Limb (tissue), 2 donors: ENCODE results near the gene KDM2B.
A peak's percentile ranks its signal among the peaks of the same experiment; 100 is the strongest.
"Not testable (repeated sequence)": the region's sequence is repeated elsewhere in the genome, so short reads cannot be mapped to it uniquely, and the experiment has no call there.

ENCODE experiments used
- DNase-seq, 2 donors: peaks; one replicate each; pipeline ENCODE4 v3.0.0-alpha.2; 2016; ENCODE audit errors: extremely low spot score in 2 of 2

Gene KDM2B

DNA sequence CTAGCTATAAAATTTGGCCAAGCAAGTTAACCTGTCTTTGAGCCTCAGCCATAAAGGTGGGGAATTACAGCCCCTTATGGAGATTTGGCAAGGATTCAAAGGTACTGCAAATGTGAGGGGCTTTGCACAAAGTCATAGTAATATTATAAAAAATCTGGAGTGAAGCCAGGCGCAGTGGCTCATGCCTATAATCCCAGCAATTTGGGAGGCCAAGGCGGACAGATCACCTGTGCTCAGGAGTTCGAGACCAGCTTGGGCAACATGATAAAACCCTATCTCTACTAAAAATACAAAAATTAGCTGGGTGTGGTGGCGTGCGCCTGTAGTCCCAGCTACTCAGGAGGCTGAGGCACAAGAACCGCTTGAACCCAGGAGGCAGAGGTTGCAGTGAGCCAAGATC is 4.1 kb upstream of the KDM2B start:
- DNase-seq, result not testable (repeated sequence)

- not testable (repeated sequence) for DNase-seq
Observed at GRCh38 chr12:121583334-121583661, 2.5 kb upstream of the KDM2B start.

- no peak for DNase-seq
Observed at GRCh38 chr12:121582583-121583333, 1.9 kb upstream of the KDM2B start.

DNA sequence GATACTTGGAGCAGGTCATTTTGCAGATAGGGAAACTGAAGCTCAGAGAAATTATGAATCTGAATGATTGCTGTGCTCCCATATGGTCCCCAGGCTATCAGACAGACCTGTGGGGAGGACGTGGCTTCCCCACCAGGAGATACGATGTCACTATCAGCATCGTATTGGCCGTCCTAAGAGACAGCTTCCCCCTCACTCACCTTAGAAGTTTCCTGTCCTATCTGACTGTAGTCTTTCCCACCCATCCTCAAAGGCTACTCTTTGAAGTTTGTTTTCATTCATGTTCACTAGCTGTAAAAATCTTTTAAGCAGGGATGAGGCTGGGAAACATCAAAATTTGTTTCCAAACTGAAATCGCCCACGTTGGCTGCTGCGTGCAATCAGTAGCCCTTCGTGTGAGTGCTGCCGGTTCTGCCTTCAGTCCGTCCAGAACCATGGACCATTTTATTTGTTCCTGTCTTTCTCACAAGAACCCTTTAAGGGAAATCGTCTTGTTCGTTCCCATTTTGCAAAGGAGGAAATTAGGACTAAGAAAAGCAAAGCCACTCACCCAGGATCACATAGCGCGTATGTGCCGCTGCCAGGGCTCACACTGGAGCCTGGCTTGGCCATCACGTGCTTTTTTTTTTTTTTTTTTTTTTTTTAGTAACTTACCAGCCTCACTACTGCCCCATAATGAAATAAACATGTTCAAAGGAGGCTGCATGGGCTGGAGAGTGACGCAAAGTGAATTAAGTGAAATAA is 1.0 kb upstream of the KDM2B start:
- no peak for DNase-seq

DNA sequence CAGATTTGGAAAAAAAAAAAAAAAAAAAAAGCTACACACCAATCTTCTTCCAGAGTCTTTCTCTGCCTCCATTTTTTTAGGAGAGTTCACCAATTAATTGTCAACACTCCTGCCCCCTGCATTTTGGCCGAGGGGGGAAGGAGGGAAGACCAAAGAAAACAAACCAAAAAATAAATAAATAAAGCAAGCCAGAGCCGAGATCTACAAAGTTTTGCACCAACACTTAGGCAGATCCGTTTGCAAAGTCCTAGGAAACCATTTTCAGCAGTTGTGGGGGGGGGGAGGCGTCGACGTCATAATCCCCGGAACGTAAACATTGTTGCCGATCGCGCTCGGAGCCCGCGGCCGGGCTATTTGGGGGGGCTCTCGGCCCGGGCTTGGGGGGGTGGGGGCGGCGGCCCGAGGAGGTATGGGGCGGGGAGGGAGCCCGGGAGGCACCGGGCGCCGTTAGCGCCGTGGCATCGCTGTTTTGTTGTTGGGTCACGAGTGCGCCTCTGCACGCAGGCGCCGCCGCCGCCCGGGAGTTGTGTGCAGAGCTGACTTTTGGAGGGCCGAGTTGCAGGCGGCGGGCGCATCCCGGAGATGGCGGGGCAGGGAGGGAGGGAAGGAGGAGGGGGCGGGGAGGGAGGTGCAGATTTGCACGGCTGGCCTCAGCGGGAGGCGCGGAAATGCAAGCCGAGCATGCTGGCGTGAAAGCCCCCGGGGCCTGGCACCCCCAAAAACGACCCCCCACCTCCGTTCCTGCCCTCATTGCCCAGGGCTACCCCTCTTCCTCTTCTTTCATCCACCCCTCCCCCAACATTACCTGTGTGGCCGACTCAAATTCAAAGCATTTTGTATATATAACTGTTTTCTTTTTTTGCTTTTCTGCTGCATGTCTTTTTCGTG is 598 bp downstream of the KDM2B start:
- DNase-seq, result peak in 1 of 2 donors; percentile 86

DNA sequence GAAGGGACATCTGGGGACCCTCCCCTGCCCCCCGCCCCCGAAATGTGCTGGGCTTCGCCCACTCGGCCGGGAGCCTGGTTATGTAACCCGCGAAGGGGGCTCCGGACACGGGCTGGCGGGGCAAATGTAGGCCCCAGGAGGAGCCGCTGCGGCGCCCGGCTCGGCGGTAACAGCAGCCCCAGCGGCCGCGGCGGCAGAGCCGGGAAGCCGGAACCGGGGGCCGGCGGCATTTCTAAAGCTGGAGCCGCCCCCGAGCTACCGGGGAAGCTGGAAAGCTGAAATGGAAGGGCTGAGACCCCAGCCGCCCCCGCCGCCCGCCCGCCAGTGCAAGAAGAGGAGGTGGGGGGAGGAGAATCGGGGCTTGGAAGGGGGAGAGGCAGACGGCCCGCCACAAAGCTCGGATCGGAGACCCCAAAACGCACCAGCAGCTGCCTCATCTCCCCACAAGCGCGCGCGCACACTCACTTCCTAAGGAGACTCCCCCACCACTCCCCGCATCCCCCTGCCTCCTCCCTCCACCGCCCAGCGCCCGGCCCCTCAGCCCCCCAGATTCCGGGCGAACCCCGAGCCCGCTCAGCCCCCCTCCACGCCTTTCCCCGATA is 1.5 kb downstream of the KDM2B start:
- peak in 1 of 2 donors; percentile 74 for DNase-seq

DNA sequence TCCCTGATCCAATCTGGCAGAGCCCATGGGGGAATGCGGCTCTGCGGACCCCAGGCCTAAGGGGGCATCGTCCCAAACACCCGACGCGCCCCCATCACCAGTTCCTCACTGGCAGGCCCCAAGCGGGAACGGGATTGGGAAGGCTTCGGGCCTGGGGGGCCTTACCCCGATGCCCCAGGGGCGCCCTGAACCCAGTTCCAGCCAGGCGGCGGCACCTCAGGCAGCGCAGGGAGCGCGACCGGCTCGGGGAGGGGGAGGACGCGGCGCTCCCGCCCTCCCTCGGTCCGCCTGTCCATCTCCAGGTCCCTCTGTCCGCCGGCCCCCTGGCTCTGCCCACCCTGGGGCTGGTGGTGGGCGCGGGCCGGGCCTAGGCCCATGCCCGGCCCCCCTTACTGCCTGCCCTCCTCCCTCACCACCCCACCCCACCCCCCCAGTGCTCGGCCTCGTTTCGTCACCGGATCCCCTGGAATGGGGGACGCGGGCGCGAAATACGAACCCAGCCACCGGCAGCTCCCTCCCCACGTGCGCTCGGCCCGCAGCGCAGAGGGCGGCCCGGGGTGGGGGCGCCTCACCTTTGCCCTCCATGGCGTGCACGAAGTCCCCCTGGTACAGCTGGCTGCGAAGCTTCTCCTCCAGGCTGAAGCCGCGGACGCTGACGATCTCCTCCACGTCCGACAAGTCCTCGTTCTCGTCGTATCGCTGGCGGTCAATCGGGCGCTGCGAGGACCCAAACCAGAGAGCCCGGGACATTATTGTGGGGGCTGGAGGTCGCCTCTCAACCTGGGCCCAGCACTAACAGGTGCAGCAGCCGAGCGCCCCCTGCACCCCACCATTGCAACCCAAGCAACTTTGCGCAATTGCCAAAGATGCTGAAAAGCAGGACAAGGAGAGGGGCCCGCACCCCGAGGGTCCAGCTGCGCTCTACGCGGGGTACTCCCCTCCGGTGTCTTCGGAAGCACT is 2.3 kb downstream of the KDM2B start:
- peak in 1 of 2 donors; percentile 69 for DNase-seq

- no peak for DNase-seq
Observed at GRCh38 chr12:121577443-121578180, 3.2 kb downstream of the KDM2B start.

GRCh38 chr12:121576851-121577391 is 3.9 kb downstream of the KDM2B start:
- no peak for DNase-seq

DNA sequence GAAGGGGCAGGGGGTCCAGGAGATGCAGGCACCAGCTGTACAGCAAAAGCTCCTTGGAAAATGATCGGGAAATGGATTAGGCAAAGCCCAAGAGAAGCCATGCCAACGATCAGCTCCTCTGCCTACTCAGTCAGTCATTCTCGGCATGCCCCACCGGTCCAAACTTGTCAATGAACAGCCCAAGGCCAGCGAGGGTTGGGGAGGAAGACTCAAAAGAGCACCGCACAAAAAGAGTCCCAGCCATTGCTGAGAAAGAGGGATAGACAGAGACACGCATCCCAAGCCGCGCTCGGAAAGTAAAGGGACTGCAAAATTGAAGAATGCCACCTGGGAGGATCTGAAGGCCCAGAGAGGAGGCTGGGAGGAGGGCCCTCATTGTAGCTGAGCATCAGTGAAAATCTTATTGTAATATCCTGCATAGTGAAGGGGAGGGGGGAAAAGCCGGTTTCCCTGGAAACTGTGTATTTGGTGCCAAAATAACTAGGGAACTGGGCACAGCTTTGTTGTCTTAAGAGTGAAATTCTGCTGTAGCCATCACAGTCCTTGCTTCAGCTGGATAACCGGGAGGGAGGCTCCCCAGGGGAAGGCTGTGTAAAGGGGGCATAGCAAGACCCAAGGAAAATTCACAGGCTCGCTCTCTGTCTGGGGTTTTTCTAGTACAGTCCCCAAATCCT is 4.7 kb downstream of the KDM2B start:
- no peak for DNase-seq

DNA sequence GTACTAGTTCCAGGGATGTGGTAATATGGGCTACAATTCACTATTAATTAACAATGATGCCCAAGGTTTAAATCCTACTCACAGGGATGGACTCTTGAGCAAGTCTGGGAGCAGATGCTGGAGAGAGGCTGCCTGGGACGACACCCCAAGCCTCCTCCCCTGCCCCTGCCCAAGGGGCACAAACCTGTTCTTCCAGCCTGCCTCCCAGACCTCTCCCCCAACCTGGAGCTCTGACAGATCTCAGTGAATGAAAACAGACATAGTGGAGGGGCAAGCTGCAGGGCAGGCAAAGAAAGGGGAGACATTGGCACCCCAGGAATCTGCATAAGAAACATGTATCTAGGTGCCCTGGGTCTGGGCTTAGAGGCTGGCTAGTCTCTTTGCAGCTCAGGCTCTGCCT is 5.8 kb downstream of the KDM2B start:
- no peak for DNase-seq

GRCh38 chr12:121574025-121574424 is 6.8 kb downstream of the KDM2B start:
- DNase-seq, result no peak

GRCh38 chr12:121571920-121572319 is 8.9 kb downstream of the KDM2B start:
- DNase-seq, result no peak

DNA sequence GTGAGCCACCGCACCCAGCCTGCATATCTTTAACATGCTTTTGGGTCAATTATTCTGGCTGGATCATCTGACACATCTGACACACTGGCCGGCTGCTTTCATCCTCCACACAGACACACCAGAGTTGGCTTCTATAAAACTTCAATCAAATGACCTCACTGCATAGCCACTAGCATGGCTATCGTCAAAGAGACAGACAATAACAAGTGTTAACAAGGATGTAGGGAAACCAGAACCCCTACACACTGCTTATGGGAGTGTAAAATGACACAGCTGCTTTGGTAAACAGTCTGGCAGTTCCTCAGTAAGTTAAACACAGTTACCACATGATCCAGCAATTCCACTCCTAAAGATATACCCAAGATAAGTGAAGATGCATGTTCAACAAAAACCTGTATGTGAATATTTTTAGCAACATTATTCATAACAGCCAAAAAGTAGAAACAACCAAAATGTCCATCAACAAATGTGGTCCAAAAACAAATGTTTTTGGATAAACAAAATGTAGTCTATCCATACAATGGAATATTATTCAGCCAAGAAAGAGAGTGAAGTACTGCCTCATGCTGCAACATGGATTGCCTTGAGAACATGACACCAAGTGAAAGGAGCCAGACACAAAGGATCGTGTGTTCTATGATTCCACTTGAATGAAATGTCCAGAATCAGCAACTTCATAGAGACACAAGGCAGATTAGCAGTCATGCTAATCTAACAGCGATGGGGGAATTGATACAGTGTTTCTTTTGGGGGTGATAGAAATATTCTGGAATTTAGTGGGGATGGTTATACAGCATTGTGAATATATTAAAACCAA is 10.1 kb downstream of the KDM2B start:
- no peak for DNase-seq

- peak in 1 of 2 donors; percentile 57 for DNase-seq
Observed at GRCh38 chr12:121568971-121569751, 11.7 kb downstream of the KDM2B start.

GRCh38 chr12:121568518-121568917 is 12.3 kb downstream of the KDM2B start:
- no peak for DNase-seq

DNA sequence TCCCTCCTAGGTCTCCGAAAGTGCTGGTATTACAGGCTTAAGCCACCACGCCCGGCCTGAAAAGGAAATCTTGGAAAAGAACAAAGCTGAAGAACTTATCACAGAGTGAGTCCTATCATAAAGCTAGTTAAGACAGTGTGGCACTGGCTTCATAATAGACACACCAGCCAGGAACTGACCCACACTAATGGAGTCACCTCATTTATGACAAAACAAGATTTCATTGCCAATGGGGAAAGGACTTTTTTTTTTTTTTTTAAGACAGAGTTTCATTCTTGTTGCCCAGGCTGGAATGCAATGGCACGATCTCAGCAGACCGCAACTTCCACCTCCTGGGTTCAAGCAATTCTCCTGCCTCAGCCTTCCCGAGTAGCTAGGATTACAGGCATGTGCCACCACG is 15.7 kb downstream of the KDM2B start:
- DNase-seq, result no peak
